Spleen (tissue), 11 donors: ENCODE measurements around the gene RNF224. TPM values are rescaled to one million over a fixed set of nuclear protein-coding genes. Genes with fewer than 3 reads are reported as not detected.
A peak's percentile ranks its signal among the peaks of the same experiment; 100 is the strongest.

Source experiments
- DNase-seq: peaks from one replicate; pipeline ENCODE4 v3.0.0-alpha.2; 2020
- H3K27ac ChIP-seq, 8 donors: fragments of 200-600 bp; sonication (generic) in 7 of 8; 1 replicate in 4 of 8; 2 replicates in 4 of 8; pipeline versions ENCODE4 v1.5.0 to v1.8.0; 2016 to 2021; ENCODE audit warnings: inconsistent platforms in 4 of 8, mild to moderate bottlenecking in 4 of 8, moderate library complexity in 1 of 8
- H3K27me3 ChIP-seq, 7 donors: fragments of 200-600 bp; sonication (generic) in 6 of 7; replicated peaks in 1 of 7; 1 replicate in 4 of 7; 2 replicates in 3 of 7; pipeline versions ENCODE4 v1.5.0 to v1.8.0; 2016 to 2021; ENCODE audit warnings: inconsistent platforms in 3 of 7, mild to moderate bottlenecking in 1 of 7
- H3K36me3 ChIP-seq, 6 donors: fragments of 200-600 bp; sonication (generic) in 5 of 6; 1 replicate in 4 of 6; 2 replicates in 2 of 6; pipeline versions ENCODE4 v1.5.0 to v1.8.0; 2016 to 2021; ENCODE audit warnings: inconsistent platforms in 2 of 6
- H3K4me1 ChIP-seq, 6 donors: fragments of 200-600 bp; sonication (generic) in 5 of 6; 1 replicate in 3 of 6; 2 replicates in 3 of 6; pipeline versions ENCODE4 v1.5.0 to v1.8.0; 2016 to 2021; ENCODE audit warnings: inconsistent platforms in 3 of 6
- H3K4me3 ChIP-seq, 8 donors: fragments of 200-600 bp; sonication (generic) in 7 of 8; 1 replicate in 4 of 8; 2 replicates in 4 of 8; pipeline versions ENCODE4 v1.5.0 to v1.8.0; 2016 to 2021; ENCODE audit warnings: inconsistent platforms in 4 of 8, mild to moderate bottlenecking in 4 of 8, moderate library complexity in 2 of 8
- H3K9me3 ChIP-seq, 8 donors: fragments of 200-600 bp; sonication (generic) in 7 of 8; 1 replicate in 4 of 8; 2 replicates in 4 of 8; pipeline versions ENCODE4 v1.5.0 to v1.8.0; 2016 to 2021; ENCODE audit warnings: inconsistent platforms in 4 of 8
- CTCF ChIP-seq, 11 experiments: fragments of 200-600 bp in 7 of 11; fragments of 450-650 bp in 4 of 11; sonication (generic) in 4 of 11; IDR thresholded peaks in 8 of 11; conservative IDR thresholded peaks in 3 of 11; 1 replicate in 7 of 11; 2 replicates in 4 of 11; pipeline versions ENCODE4 v1.4.0 to v1.8.0; 2016 to 2021; ENCODE audit warnings: antibody characterized with exemption in 11 of 11, inconsistent platforms in 4 of 11, mild to moderate bottlenecking in 1 of 11
- POLR2A ChIP-seq, 3 donors: fragments of 450-650 bp; IDR thresholded peaks; one replicate each; pipeline ENCODE4 v1.5.1; 2017; ENCODE audit warnings: antibody characterized with exemption in 3 of 3, mild to moderate bottlenecking in 1 of 3
- POLR2AphosphoS5 ChIP-seq, 3 donors: sonication (generic); formaldehyde crosslinking; IDR thresholded peaks; one replicate each; pipeline ENCODE4 v1.5.1; 2017; ENCODE audit warnings: antibody characterized with exemption in 3 of 3
- WGBS, 5 donors: extraction: QIAGEN DNeasy Blood & Tissue Kit in 3 of 5; methylation state at CpG; one replicate each; pipeline versions ENCODE4 v1.1.5 to v1.1.7; 2013 to 2018; 5-methylcytosine and 5-hydroxymethylcytosine counted together
- intact Hi-C: fragments of 100-400 bp; cut with DNase I; formaldehyde crosslinking; loops from one replicate; pipeline ENCODE4 v1.15.0; 2023; ENCODE audit warnings: low total_unique reads
- polyA plus RNA-seq, 3 donors: library from polyadenylated mRNA; stranded (reverse); fragments of 200-250 nt; gene quantifications; one replicate each; pipeline ENCODE4 v1.2.1, GENCODE V29; 2013
- total RNA-seq, 7 donors: library from RNA; depleted of rRNA in 3 of 7; stranded (reverse); fragments of >200 nt in 3 of 7; fragmentation: NEBNext Ultra II Directional in 4 of 7; extraction: Animal tissue kit (Norgen Biotek cat#: 25700) in 4 of 7; gene quantifications; one replicate each; pipeline versions ENCODE4 v1.1.0 to v1.2.1, GENCODE V29; 2016 to 2021
- donor health status: healthy with polysubstance abuse.
- donor health status: DM: no; HTN: no; CAD: no; lungs with moderate emphysema.
- donor health status: DM: no; HTN: no; CAD: no.
- donor health status: Bipolar disorder and iron deficiency.
- donor health status: healthy.
- donor health status: DM: no; HTN: no; CAD: no.
- donor health status: DM: yes; HTN: yes; CAD: no.

RNF224 gene
- total and polyA plus RNA-seq, 10 donors: not detected

DNA sequence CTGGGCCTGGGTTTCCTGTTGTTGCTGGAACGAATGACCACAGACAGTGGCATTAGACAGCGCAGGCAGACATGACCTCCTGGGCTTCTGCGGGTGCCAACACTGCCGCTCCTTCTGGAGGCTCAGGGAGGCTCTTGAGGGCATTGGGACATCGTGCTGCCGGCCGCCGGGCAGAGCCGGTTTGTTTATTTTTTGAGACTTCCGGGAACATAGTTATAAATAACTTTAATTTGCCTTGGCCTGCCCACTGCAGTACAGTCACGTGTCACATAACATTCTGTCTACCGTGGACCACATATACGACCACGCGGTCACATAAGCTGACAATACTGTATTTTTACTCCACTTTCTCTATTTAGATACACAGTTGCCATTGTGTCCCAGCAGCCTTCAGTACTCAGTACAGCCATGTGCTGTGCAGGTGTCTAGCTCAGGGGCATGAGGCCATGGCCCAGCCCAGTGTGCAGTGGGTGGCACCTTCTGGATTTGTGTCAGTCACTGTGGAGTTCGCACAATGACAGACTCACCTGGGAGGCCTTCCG is 42.0 kb downstream of the RNF224 start:
- peak; percentile 76 for DNase-seq
- H3K4me1 ChIP-seq: peaks cover 12 to 79% (median 36%) of the 10 kb centered on the region in 6 donors
- no peaks in the 10 kb centered on the region for H3K9me3 ChIP-seq
- TF ChIP-seq POLR2AphosphoS5 (IDR thresholded peaks at IDR 0.05) (peak; percentile 47 to 72 (median 66)), POLR2A (IDR thresholded peaks at IDR 0.05) (no peak)
- intact Hi-C loops: no loop called here
- no peaks in the 10 kb centered on the region for H3K27me3 ChIP-seq
- 41 to 66% (median 62%) methylated on average over 17 of the region's 17 CpGs for WGBS, 5 donors
- peak overlapping the region in 5 of 8 donors; percentile 17 to 70 (median 24) for H3K4me3 ChIP-seq
- peak overlapping the region in 6 of 8 donors; percentile 10 to 82 (median 70) for H3K27ac ChIP-seq
- peaks cover 0 to 96% (median 47%) of the 10 kb centered on the region in 6 donors for H3K36me3 ChIP-seq

DNA sequence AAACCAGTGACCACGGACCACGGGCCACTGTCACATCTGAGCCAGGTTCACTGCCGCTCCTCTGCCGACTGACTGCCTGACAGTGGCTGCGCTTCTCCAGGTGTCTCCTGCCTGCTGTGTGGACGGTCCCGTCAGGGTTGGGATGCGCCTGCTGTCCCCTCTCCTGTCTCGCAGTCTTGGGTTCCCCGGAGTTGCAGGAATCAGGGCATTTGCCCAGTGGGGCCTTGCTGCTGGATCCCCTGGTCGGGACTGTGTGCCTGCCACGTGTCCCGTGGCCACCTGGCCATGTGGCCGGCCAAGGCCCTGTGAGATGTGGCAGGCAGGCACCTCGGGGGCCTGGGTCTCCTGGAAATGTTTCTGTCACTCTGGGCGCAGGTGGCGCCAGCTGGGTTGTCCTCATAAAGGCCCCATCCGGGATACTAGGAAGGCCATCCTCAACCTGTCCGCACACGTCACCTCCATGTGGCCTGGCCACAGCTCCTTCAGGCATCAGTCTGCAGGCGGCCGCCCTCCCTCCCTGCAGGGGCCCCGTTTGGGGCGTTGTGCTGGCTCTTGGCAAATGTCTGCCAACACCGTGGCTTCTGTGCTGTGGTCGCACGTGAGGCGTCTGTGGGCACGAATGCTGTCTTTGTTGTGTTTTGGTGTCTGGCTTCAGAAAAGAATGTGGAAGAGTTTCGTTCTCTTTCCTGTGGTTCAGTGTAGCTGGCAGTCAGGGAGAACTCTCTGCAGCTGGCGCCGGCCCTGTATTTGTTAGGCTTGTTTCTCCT is 43.8 kb downstream of the RNF224 start:
- intact Hi-C loops: no loop called here
- no peak overlapping the region for H3K4me3 ChIP-seq
- TF ChIP-seq CTCF (IDR thresholded peaks at IDR 0.05 in 8 of 11, conservative IDR thresholded peaks at IDR 0.05 in 3 of 11) (no peak), POLR2AphosphoS5 (IDR thresholded peaks at IDR 0.05) (peak in 1 of 3 donors; percentile 45)
- H3K36me3 ChIP-seq: peaks cover 0 to 78% (median 35%) of the 10 kb centered on the region in 6 donors
- DNase-seq: peak; percentile 76
- 56 to 71% (median 66%) methylated on average over 20 to 32 of the region's 32 CpGs for WGBS, 5 donors
- H3K27ac ChIP-seq: no peak overlapping the region
- no peaks in the 10 kb centered on the region for H3K27me3 ChIP-seq
- peaks cover 12 to 91% (median 50%) of the 10 kb centered on the region in 6 donors for H3K4me1 ChIP-seq
- no peaks in the 10 kb centered on the region for H3K9me3 ChIP-seq

DNA sequence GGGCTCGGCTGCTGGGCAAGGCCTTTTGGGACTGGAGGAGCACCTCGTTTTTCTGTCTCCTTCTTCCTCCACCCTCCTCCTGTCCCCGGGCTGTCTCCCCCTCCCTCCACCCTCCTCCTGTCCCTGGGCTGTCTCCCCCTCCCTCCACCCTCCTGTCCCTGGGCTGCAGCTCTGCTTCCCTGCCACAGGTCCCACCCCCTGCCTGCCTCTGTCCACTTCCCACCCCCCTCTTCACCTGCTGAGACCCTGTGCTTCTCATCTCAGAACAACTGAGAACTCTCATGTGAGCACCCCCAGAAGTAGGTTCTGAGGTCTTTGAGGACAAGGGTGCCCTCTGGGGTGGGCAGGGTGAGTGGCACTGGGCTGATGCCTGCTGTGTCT is 44.4 kb downstream of the RNF224 start:
- WGBS, 5 donors: 17 to 35% (median 27%) methylated on average over 3 of the region's 3 CpGs
- H3K36me3 ChIP-seq: peaks cover 0 to 72% (median 31%) of the 10 kb centered on the region in 6 donors
- H3K9me3 ChIP-seq: no peaks in the 10 kb centered on the region
- H3K27me3 ChIP-seq: no peaks in the 10 kb centered on the region
- peaks cover 18 to 91% (median 56%) of the 10 kb centered on the region in 6 donors for H3K4me1 ChIP-seq
- intact Hi-C loops: no loop called here
- DNase-seq: peak; percentile 64
- no peak overlapping the region for H3K4me3 ChIP-seq
- H3K27ac ChIP-seq: no peak overlapping the region
- no peak for TF ChIP-seq CTCF (IDR thresholded peaks at IDR 0.05 in 8 of 11, conservative IDR thresholded peaks at IDR 0.05 in 3 of 11)
- no peak for TF ChIP-seq POLR2AphosphoS5 (IDR thresholded peaks at IDR 0.05)
- no peak for TF ChIP-seq POLR2A (IDR thresholded peaks at IDR 0.05)

- H3K9me3 ChIP-seq: no peaks in the 10 kb centered on the region
- peaks cover 21 to 91% (median 62%) of the 10 kb centered on the region in 6 donors for H3K4me1 ChIP-seq
- peak; percentile 73 for DNase-seq
- TF ChIP-seq CTCF (IDR thresholded peaks at IDR 0.05 in 8 of 11, conservative IDR thresholded peaks at IDR 0.05 in 3 of 11) (no peak), POLR2AphosphoS5 (IDR thresholded peaks at IDR 0.05) (peak in 1 of 3 donors; percentile 28), POLR2A (IDR thresholded peaks at IDR 0.05) (no peak)
- H3K4me3 ChIP-seq: no peak overlapping the region
- no peak overlapping the region for H3K27ac ChIP-seq
- intact Hi-C loops: no loop called here
- H3K27me3 ChIP-seq: no peaks in the 10 kb centered on the region
- peaks cover 0 to 64% (median 26%) of the 10 kb centered on the region in 6 donors for H3K36me3 ChIP-seq
- WGBS, 5 donors: 89 to 94% (median 93%) methylated on average over 3 to 39 of the region's 39 CpGs
Measured at GRCh38 chr9:137272241-137273094, 45.2 kb downstream of the RNF224 start.
